GM10266 (cell line): Measurements from ENCODE around the gene GABRG3.

Experiments used
- DNase-seq: peaks from one replicate; pipeline ENCODE4 v3.0.0; 2012; ENCODE audit errors: extremely low spot score
- CTCF ChIP-seq: IDR thresholded peaks from 2 replicates; pipeline ENCODE4 v1.5.1; 2012; ENCODE audit warnings: mild to moderate bottlenecking, low read depth; ENCODE audit not compliant: control insufficient read depth, insufficient read depth; ENCODE audit errors: missing control alignments

Gene GABRG3

GRCh38 chr15:27218426-27218825, 247.4 kb downstream of the GABRG3 start:
- no peak for TF ChIP-seq CTCF
- no peak for DNase-seq

GRCh38 chr15:27219636-27220035, 248.7 kb downstream of the GABRG3 start:
- no peak for TF ChIP-seq CTCF

GRCh38 chr15:27220199-27220598, 249.2 kb downstream of the GABRG3 start:
- no peak for TF ChIP-seq CTCF

More at GRCh38 chr15:27219636-27220035, 248.7 kb downstream of the GABRG3 start:
- no peak for DNase-seq

GRCh38 chr15:27222479-27222878, 251.5 kb downstream of the GABRG3 start:
- no peak for DNase-seq
- TF ChIP-seq CTCF = no peak

More at GRCh38 chr15:27220199-27220598, 249.2 kb downstream of the GABRG3 start:
- no peak for DNase-seq

- no peak for TF ChIP-seq CTCF
- DNase-seq = no peak
These were observed 252.2 kb downstream of the GABRG3 start for GRCh38 chr15:27223179-27223578.

- no peak for DNase-seq
- TF ChIP-seq CTCF = no peak
These were observed 260.8 kb downstream of the GABRG3 start for GRCh38 chr15:27231811-27232210.

- no peak for TF ChIP-seq CTCF
These were observed 261.9 kb downstream of the GABRG3 start for GRCh38 chr15:27232876-27233275.

More at GRCh38 chr15:27232876-27233275, 261.9 kb downstream of the GABRG3 start:
- no peak for DNase-seq
